ENCODE data around the gene OSBPL3.

OSBPL3 gene

GRCh38 chr7:24891311-24891735 lies 88.7 kb downstream of the OSBPL3 start:
- no peak for DNase-seq

GRCh38 chr7:24889611-24890010 lies 90.4 kb downstream of the OSBPL3 start:
- no peak for DNase-seq

GRCh38 chr7:24888653-24889052 lies 91.3 kb downstream of the OSBPL3 start:
- DNase-seq, result no peak

- no peak for DNase-seq
These were observed 94.3 kb downstream of the OSBPL3 start for GRCh38 chr7:24885716-24886115.

- DNase-seq, result no peak
These were observed 94.7 kb downstream of the OSBPL3 start for GRCh38 chr7:24885305-24885704.

GRCh38 chr7:24884401-24884800 lies 95.6 kb downstream of the OSBPL3 start:
- DNase-seq, result no peak

GRCh38 chr7:24883622-24884013 lies 96.4 kb downstream of the OSBPL3 start:
- DNase-seq, result no peak

GRCh38 chr7:24882989-24883621 lies 96.9 kb downstream of the OSBPL3 start:
- no peak for DNase-seq

- no peak for DNase-seq
These were observed 98.4 kb downstream of the OSBPL3 start for GRCh38 chr7:24881623-24882022.

- no peak for DNase-seq
These were observed 99.1 kb downstream of the OSBPL3 start for GRCh38 chr7:24880886-24881285.

- no peak for DNase-seq
These were observed 100.7 kb downstream of the OSBPL3 start for GRCh38 chr7:24879291-24879690.

GRCh38 chr7:24877790-24878311 lies 102.1 kb downstream of the OSBPL3 start:
- no peak for DNase-seq

GRCh38 chr7:24874791-24875190 lies 105.2 kb downstream of the OSBPL3 start:
- no peak for DNase-seq

- no peak for DNase-seq
These were observed 106.0 kb downstream of the OSBPL3 start for GRCh38 chr7:24873944-24874343.

GRCh38 chr7:24871770-24872169 lies 108.2 kb downstream of the OSBPL3 start:
- DNase-seq, result no peak

- no peak for DNase-seq
These were observed 109.2 kb downstream of the OSBPL3 start for GRCh38 chr7:24870766-24871165.

GRCh38 chr7:24869572-24869971 lies 110.4 kb downstream of the OSBPL3 start:
- no peak for DNase-seq

- DNase-seq, result no peak
These were observed 111.2 kb downstream of the OSBPL3 start for GRCh38 chr7:24868741-24869140.

GRCh38 chr7:24866004-24866615 lies 113.9 kb downstream of the OSBPL3 start:
- DNase-seq, result no peak

- no peak for DNase-seq
These were observed 115.7 kb downstream of the OSBPL3 start for GRCh38 chr7:24864214-24864817.

- DNase-seq, result no peak
These were observed 116.4 kb downstream of the OSBPL3 start for GRCh38 chr7:24863626-24864025.

- DNase-seq, result no peak
These were observed 117.5 kb downstream of the OSBPL3 start for GRCh38 chr7:24862461-24862860.

- no peak for DNase-seq
These were observed 118.6 kb downstream of the OSBPL3 start for GRCh38 chr7:24861336-24861735.

- DNase-seq, result no peak
These were observed 119.4 kb downstream of the OSBPL3 start for GRCh38 chr7:24860611-24861010.

Measured in activated CD4-positive, CD25-positive, alpha-beta regulatory T cell treated with anti-CD3 and anti-CD28 coated beads, Interleukin-2, amount 50 U/mL, for 72 hours (primary cell).